ENCODE results near the gene UGT1A9. TPM values are rescaled to one million over a fixed set of nuclear protein-coding genes. Genes with fewer than 3 reads are reported as not detected.
"Not testable (repeated sequence)": the region's sequence is repeated elsewhere in the genome, so short reads cannot be mapped to it uniquely, and the experiment has no call there.

The UGT1A9 gene
- total and polyA plus RNA-seq, 7 donors: not detected

DNA sequence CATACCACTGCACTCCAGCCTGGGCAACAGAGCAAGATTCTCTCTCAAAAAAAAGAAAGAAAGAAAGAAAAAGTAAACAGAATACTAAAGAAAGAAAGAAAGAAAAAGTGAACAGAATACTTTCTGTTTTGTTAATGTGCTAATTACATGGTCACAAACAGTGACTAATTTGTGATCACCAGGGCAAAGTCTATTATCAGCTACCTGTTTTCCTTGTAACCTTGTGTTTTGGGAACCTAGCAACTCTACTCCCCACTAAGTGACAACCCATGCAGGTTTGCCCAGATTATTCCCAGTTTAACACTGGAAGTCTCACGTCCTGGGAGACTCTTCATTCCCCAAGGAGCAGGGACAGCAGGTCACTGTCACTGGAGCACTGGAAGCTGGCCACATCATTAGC, 16.7 kb upstream of the UGT1A9 start:
- H3K4me3 ChIP-seq: no peak overlapping the region
- 26 to 41% (median 40%) methylated on average over 1 of the region's 1 CpG for WGBS, 3 donors
- H3K9me3 ChIP-seq: no peaks in the 10 kb centered on the region
- TF ChIP-seq, protein P1, sequence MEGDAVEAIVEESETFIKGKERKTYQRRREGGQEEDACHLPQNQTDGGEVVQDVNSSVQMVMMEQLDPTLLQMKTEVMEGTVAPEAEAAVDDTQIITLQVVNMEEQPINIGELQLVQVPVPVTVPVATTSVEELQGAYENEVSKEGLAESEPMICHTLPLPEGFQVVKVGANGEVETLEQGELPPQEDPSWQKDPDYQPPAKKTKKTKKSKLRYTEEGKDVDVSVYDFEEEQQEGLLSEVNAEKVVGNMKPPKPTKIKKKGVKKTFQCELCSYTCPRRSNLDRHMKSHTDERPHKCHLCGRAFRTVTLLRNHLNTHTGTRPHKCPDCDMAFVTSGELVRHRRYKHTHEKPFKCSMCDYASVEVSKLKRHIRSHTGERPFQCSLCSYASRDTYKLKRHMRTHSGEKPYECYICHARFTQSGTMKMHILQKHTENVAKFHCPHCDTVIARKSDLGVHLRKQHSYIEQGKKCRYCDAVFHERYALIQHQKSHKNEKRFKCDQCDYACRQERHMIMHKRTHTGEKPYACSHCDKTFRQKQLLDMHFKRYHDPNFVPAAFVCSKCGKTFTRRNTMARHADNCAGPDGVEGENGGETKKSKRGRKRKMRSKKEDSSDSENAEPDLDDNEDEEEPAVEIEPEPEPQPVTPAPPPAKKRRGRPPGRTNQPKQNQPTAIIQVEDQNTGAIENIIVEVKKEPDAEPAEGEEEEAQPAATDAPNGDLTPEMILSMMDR (IDR thresholded peaks at IDR 0.05): no peak
- no peaks in the 10 kb centered on the region for H3K36me3 ChIP-seq (ENCODE audit: insufficient read depth in 1 of 2, low read depth in 1 of 2)
- intact Hi-C loops (cut with DNase I): no loop called here
- H3K27me3 ChIP-seq (ENCODE audit: insufficient read depth in 3 of 3, low read length in 2 of 3): peaks cover 0 to under 1% (median 0%) of the 10 kb centered on the region in 3 donors
- DNase-seq (no peak), ATAC-seq (no peak)
- H3K4me1 ChIP-seq: no peaks in the 10 kb centered on the region
- no peak overlapping the region for H3K27ac ChIP-seq

DNA sequence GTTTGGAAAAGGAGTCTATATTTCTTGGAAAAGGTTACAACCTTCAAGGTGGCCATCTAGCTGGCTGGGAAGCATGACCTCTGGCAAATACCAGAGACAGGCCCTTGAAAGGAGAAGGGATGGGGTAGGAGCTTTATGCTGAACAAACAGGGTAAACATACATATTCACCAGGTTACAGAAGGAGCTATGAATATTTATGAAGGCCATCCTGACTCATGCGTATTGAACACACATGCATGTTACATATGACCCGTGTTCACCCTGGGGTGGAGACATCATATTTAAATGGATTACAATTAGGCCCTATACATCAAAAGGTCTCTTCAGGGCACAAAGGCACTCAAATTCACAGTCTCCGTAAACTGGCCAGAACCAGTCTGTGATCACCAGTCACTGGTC, 15.8 kb upstream of the UGT1A9 start:
- ATAC-seq; H3K27me3 ChIP-seq (ENCODE audit: insufficient read depth in 3 of 3, low read length in 2 of 3); H3K4me1 ChIP-seq; H3K9me3 ChIP-seq; H3K27ac ChIP-seq; intact Hi-C loops (cut with DNase I); DNase-seq; H3K4me3 ChIP-seq; H3K36me3 ChIP-seq (ENCODE audit: insufficient read depth in 1 of 2, low read depth in 1 of 2): not testable (repeated sequence)
- WGBS, 3 donors: 92 to 97% (median 96%) methylated on average over 3 of the region's 3 CpGs

DNA sequence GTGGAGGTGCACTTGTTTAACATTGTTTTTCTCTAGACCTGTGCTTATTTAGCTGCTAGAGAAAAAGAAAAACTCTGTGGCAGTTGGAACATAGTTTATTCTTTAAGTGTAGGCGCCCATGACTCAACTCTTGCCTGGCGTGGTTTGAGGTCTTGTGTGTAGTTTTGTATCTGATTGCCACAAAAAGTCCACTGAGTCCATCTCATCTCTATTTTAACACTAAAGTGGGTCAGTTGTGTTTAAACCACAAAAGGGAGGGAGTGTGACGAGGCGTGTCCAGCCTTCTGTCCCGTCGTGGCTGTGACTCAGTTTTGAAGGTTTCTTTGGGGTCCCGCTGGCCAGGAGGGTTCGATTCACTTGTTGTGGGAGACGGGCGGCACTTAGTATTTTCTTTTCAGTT, 15.3 kb upstream of the UGT1A9 start:
- H3K4me1 ChIP-seq: no peaks in the 10 kb centered on the region
- H3K4me3 ChIP-seq: no peak overlapping the region
- TF ChIP-seq, protein P1 (IDR thresholded peaks at IDR 0.05): no peak
- intact Hi-C loops (cut with DNase I): no loop called here
- no peak overlapping the region for H3K27ac ChIP-seq
- ATAC-seq (no peak), DNase-seq (no peak)
- 81 to 92% (median 88%) methylated on average over 10 of the region's 10 CpGs for WGBS, 3 donors
- H3K9me3 ChIP-seq: no peaks in the 10 kb centered on the region
- H3K36me3 ChIP-seq (ENCODE audit: insufficient read depth in 1 of 2, low read depth in 1 of 2): no peaks in the 10 kb centered on the region
- peaks cover 0 to 2% (median 0%) of the 10 kb centered on the region in 3 donors for H3K27me3 ChIP-seq (ENCODE audit: insufficient read depth in 3 of 3, low read length in 2 of 3)

DNA sequence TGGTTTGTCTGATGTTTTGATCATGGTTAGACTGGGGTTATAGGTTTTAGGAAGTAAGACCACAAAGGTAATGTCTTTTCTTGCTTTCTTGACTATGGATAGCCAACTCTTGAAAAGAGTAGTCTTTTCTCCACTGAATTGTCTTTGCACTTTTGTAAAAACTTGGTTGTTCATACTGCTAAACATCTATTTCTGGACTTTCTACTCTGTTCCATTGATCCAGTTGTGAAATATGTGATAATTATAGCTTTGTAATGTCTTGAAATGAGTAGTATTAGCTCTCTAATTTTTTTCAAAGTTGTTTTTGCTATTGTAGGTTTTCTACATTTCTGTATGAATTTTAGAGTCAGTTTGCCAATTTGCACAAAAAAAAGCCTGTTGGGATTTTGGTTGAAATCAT, 13.1 kb upstream of the UGT1A9 start:
- no peaks in the 10 kb centered on the region for H3K36me3 ChIP-seq (ENCODE audit: insufficient read depth in 1 of 2, low read depth in 1 of 2)
- H3K4me1 ChIP-seq: no peaks in the 10 kb centered on the region
- no peak for ATAC-seq
- TF ChIP-seq, protein P1 (IDR thresholded peaks at IDR 0.05): no peak
- no peak overlapping the region for H3K4me3 ChIP-seq
- H3K27ac ChIP-seq: no peak overlapping the region
- H3K27me3 ChIP-seq (ENCODE audit: insufficient read depth in 3 of 3, low read length in 2 of 3): peaks cover 0 to 2% (median 0%) of the 10 kb centered on the region in 3 donors
- no peak for DNase-seq
- intact Hi-C loops (cut with DNase I): no loop called here
- no peaks in the 10 kb centered on the region for H3K9me3 ChIP-seq

DNA sequence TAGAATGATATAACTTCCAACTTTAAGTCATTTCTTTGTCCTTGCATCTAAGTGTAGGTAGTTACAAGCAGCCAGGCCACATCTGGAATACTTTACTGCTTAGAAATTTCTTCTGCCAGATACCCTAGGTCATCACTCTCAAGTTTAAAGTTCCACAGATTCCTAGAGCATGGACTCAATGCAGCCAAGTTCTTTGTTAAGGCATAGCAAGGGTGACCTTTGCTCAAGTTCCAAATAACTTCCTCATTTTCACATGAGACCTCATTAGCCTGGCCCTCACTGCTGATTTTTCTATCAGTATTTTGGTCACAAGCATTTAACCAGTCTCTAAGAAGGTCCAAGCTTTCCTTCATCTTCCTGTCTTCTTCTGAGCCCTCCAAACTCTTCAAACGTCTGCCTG, 7.8 kb upstream of the UGT1A9 start:
- Histone ChIP-seq H3K4me3 (no peak overlapping the region), H3K4me1 (no peaks in the 10 kb centered on the region), H3K36me3 (ENCODE audit: insufficient read depth in 1 of 2, low read depth in 1 of 2) (no peaks in the 10 kb centered on the region), H3K27me3 (ENCODE audit: insufficient read depth in 3 of 3, low read length in 2 of 3) (peaks cover 0 to 2% (median 0%) of the 10 kb centered on the region in 3 donors), H3K9me3 (no peaks in the 10 kb centered on the region), H3K27ac (no peak overlapping the region)
- ATAC-seq (no peak), DNase-seq (no peak)
- TF ChIP-seq, protein P1 (IDR thresholded peaks at IDR 0.05): no peak
- WGBS, 3 donors: 19 to 44% (median 38%) methylated on average over 1 of the region's 1 CpG
- intact Hi-C loops (cut with DNase I): no loop called here
